Activated CD8-positive, alpha-beta memory T cell treated with anti-CD3 and anti-CD28 coated beads for 36 hours (primary cell): ENCODE measurements around the gene HSPA4. TPM values are rescaled to one million over a fixed set of nuclear protein-coding genes. Genes with fewer than 3 reads are reported as not detected.
"Not testable (repeated sequence)": the region's sequence is repeated elsewhere in the genome, so short reads cannot be mapped to it uniquely, and the experiment has no call there.

Experiments used
- CTCF ChIA-PET: fragments of 350-600 bp; sonication (Branson Sonifier 250); formaldehyde crosslinking; loops from one replicate; lab custom pipeline; 2021; ENCODE audit warnings: antibody characterized with exemption; lab: Charles Lee
- POLR2A ChIA-PET: fragments of 350-600 bp; sonication (Branson Sonifier 250); formaldehyde crosslinking; loops from one replicate; lab custom pipeline; 2021; ENCODE audit warnings: antibody characterized with exemption; lab: Charles Lee
- total RNA-seq, 2 experiments: library from RNA; stranded (reverse); gene quantifications; one replicate each; pipeline ENCODE4 v1.2.3, GENCODE V29; 2021

HSPA4 gene
- total RNA-seq, 2 experiments from 2014 or later: 249 to 254 TPM

- POLR2A ChIA-PET: no interaction called here
- CTCF ChIA-PET: no interaction called here
Observed at GRCh38 chr5:133081703-133082102, 29.9 kb downstream of the HSPA4 start.

GRCh38 chr5:133082128-133082527 is 30.3 kb downstream of the HSPA4 start:
- POLR2A ChIA-PET: no interaction called here
- CTCF ChIA-PET: no interaction called here

GRCh38 chr5:133083901-133084300 is 32.1 kb downstream of the HSPA4 start:
- ChIA-PET CTCF (no interaction called here), POLR2A (no interaction called here)

DNA sequence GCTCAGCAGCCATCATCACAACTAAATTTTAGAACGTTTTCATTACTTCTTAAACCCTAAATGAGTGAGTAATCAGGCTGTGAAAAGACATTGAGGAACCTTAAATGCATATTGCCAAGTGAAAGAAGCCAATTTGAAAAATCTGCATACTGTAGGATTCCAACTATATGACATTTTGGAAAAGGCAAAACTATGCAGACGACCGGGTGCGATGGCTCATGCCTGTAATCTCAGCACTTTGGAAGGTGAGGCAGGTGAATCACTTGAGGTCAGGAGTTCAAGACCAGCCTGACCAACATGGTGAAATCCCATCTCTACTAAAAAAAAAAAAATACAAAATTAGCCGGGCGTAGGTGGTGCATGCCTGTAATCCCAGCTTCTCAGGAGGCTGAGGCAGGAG is 33.4 kb downstream of the HSPA4 start:
- CTCF ChIA-PET, POLR2A ChIA-PET: not testable (repeated sequence)

DNA sequence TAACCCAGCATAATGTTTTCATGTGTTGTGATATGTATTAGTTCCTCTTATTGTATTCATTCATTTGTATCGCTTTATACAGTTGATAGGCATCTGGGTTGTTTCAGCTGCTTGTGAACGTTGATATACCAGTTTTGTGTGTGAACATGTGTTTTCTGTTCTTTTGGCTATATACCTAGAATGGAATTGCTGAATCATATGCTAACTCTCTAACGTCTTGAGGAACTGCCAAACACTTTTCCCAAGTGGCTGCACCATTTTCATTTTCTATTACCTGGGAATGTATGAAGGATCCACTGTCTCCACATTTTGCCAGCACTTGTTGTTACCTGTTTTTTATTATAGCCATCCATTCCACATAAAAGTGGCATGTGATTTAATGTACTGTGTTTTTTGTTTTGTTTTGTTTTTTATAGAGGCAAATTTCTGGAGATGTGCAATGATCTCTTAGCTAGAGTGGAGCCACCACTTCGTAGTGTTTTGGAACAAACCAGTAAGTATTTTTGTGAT is 34.6 kb downstream of the HSPA4 start:
- ChIA-PET CTCF (no interaction called here), POLR2A (no interaction called here)

DNA sequence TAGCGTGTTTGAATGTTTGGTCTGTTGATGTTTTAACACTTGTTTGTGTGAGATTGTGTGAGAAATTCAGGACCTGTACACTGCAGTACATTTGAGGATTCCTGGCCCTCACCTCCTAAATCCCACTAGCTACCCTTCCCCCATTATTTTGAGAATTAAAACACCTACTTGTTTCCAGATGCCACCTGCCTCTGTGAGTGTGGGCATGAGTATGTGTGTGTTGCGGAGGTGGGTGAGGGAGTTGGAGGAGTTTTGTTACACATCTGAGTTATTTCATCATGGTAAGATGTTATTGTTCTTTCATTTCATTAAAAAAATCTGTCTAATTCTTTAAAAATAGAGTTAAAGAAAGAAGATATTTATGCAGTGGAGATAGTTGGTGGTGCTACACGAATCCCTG is 36.3 kb downstream of the HSPA4 start:
- ChIA-PET POLR2A (no interaction called here), CTCF (no interaction called here)

DNA sequence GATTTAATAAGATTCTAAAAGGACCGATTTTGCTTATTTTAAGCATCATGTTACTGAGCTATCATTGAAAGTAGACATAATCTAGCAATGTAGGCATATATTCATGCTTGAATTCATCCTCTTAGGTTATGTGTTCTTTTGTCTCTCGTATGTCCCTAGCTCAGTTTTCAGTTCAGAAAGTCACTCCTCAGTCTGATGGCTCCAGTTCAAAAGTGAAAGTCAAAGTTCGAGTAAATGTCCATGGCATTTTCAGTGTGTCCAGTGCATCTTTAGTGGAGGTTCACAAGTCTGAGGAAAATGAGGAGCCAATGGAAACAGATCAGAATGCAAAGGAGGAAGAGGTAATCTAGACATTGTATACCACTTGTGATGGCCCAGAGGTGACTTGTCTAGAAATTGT is 39.2 kb downstream of the HSPA4 start:
- CTCF ChIA-PET: no interaction called here
- POLR2A ChIA-PET: no interaction called here

GRCh38 chr5:133106343-133106742 is 54.5 kb downstream of the HSPA4 start:
- POLR2A ChIA-PET: interaction anchor here (0.6 kb wide), 1 partner anchor 9 kb away, joined by 3 read pairs; no protein-coding TSS in a partner anchor
- CTCF ChIA-PET: interaction anchor here (1.2 kb wide), 1 partner anchor 354 kb away, joined by 3 read pairs; no protein-coding TSS in a partner anchor

DNA sequence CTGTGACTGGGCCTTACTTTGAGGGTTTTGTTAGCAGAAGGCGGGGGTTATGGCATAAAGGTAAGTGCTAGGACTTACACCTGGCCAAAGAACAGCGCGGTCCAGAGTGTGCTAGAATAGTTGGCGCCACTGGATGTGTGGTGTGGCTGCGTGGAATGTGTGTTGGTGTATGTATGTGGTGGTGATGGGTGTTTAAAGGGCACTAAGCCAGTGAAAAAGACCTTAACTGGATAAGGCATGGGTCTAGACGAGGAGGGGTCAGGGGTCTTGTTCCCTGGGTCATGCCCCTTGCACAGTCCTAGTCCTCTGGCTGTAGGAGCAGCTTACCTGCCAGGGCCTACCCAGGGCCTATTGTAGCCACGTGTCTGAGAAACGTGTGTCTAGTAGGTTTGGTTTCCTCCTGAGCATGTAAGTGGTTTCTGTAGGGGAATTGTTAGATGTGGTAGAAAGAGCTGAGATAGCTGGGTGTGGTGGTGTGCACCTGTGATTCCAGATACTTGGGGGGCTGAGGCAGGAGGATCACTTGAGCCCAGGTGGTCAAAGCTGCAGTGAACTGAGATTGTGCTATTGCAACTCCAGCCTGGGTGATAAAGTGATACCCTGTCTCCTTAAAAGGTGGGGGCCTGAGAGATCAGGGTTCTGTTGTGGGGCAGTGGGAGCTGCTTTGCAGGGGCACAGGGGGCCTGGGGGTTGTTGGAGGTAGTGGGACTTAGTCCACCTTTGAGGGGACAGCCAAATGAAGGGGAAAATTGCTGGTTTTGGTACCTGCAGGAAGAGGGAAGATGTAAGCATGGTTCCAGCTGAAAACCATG is 55.2 kb downstream of the HSPA4 start:
- CTCF ChIA-PET: interaction anchor here (0.7 to 1.2 kb wide), 2 partner anchors 353 to 786 kb away, joined by 3 to 4 read pairs; no protein-coding TSS in a partner anchor

GRCh38 chr5:133108481-133108921 is 56.7 kb downstream of the HSPA4 start:
- CTCF ChIA-PET: no interaction called here

More for the DNA sequence above, 55.2 kb downstream of the HSPA4 start:
- POLR2A ChIA-PET: interaction anchor here (0.6 kb wide), 1 partner anchor 9 kb away, joined by 3 read pairs; no protein-coding TSS in a partner anchor

GRCh38 chr5:133109655-133110483 is 58.1 kb downstream of the HSPA4 start:
- CTCF ChIA-PET: interaction anchor here (1.2 kb wide), 1 partner anchor 11 kb away, joined by 3 read pairs; no protein-coding TSS in a partner anchor
- POLR2A ChIA-PET: no interaction called here

More at GRCh38 chr5:133108481-133108921, 56.7 kb downstream of the HSPA4 start:
- POLR2A ChIA-PET: no interaction called here

GRCh38 chr5:133110709-133111108 is 58.9 kb downstream of the HSPA4 start:
- CTCF ChIA-PET: interaction anchor here (1.2 to 1.4 kb wide), 2 partner anchors 10 to 177 kb away, joined by 3 to 7 read pairs; no protein-coding TSS in a partner anchor
- POLR2A ChIA-PET: interaction anchor here (0.5 kb wide), 1 partner anchor 91 kb away, joined by 3 read pairs; no protein-coding TSS in a partner anchor

DNA sequence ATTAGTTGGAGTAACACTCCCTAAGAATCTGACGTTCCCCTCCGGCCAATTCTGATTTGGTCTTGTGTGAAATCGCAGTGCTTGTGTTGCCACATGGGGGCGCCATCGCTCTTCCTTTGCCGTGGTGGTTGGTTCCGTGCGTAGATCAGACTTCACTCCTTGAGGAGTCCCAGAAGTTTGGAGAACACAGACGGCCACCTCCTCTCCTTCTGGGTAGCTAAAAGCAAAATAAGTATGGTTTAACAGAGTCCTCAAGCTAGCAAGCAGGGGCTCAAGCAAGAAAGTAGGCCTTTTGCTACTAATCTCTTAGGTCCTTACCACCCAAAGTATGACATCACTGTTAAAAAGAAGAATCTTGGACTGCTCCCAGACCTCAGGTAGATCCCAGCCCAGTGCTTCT is 59.5 kb downstream of the HSPA4 start:
- ChIA-PET CTCF (interaction anchor here (0.7 to 1.4 kb wide), 4 partner anchors 9 to 516 kb away, joined by 3 to 7 read pairs (median 4); no protein-coding TSS in a partner anchor), POLR2A (interaction anchor here (0.5 kb wide), 1 partner anchor 92 kb away, joined by 3 read pairs; no protein-coding TSS in a partner anchor)

DNA sequence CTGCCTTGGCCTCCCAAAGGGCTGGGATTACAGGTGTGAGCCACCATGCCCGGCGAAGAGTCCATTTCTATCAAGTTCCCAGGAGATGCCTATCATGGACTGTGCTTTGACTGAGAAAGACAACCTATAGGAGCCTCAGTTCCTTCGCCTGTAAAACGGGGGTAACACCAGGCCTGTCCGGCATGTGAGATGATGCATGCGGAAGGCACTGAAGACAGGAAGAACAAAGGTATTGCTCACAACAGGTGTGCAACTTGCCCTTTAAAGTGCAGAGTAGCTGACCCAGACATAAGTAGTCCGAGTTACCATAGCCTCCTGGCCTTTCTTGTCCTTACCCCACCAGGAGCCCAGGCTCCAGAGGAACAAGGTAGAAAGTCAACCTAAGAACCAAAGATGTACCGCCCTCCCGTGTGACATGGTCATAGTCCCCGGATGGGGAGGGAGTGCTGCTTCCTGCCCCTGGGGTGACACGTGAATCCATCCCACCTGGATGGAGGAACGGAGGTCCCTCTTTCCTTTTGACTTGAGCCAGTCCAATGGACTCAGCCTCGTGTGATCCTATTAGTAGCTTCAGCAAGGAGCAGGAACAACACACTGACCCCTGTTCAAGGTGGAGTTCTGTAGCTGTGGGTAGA is 60.3 kb downstream of the HSPA4 start:
- ChIA-PET POLR2A (no interaction called here), CTCF (interaction anchor here (0.7 to 1.4 kb wide), 3 partner anchors 348 to 515 kb away, joined by 3 to 4 read pairs (median 3); no protein-coding TSS in a partner anchor)

DNA sequence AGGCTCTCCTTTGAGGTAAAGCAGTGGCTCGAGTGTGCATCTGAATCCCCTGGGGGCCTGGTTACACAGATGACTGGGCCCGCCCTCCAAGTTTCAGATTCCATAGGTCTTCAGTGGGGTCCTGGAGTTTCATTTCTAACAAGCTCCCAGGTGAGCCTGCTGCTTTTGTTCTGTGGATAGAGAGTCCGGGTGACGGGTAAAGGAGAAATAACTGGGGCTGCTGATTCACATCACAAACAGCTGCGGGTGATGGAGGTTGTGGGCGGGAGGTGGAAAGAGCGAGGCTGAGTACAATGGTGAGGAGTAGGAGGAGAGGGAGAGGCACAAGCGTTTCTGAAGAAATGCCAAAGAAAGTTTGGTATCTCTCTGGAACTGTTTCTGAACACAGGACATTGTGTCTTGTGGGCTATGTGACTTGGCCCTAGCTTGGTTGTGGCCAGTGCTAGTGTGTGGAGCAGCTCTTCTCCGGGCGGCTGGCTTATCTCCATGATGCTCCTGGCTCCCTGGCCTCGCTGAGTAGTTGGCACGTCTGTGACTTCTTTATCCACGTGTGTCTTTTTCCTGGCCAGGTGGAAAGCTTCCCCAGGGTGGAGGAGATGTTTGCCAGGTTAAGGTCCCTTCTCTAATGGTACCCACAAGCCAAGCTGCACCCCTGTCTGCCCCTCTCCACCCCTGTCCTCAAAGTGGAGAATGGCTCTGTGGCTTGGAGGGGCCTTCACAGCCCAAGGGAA is 61.7 kb downstream of the HSPA4 start:
- CTCF ChIA-PET: interaction anchor here (1.4 kb wide), 1 partner anchor 756 kb away, joined by 5 read pairs; no protein-coding TSS in a partner anchor
- POLR2A ChIA-PET: interaction anchor here (0.6 kb wide), 1 partner anchor 244 kb away, joined by 3 read pairs; no protein-coding TSS in a partner anchor

GRCh38 chr5:133114166-133114932 is 62.5 kb downstream of the HSPA4 start:
- POLR2A ChIA-PET: interaction anchor here (0.6 kb wide), 1 partner anchor 245 kb away, joined by 3 read pairs; no protein-coding TSS in a partner anchor

DNA sequence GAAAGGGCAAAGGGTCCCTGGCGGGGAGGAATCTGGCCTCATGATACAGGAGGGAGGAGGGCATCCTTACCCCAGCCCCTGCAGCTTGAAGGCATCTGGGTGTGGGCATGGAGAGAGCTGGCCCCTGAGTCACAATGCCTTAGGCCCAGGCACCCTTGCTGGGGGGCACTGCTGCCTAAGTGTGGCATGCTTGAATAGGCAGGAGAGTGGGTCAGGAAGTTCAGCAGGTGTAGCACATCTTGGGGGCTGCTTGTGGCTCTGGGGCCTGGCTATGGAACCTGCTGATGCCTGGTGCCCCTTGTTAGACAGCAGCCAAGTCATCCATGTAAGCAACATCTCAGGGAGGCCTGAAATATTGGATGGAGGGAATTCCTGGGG is 63.1 kb downstream of the HSPA4 start:
- CTCF ChIA-PET: no interaction called here

More at GRCh38 chr5:133114166-133114932, 62.5 kb downstream of the HSPA4 start:
- CTCF ChIA-PET: interaction anchor here (1.4 kb wide), 1 partner anchor 755 kb away, joined by 5 read pairs; no protein-coding TSS in a partner anchor

More for the DNA sequence above, 63.1 kb downstream of the HSPA4 start:
- POLR2A ChIA-PET: no interaction called here
